Measurements from ENCODE around the gene RNF152.

The RNF152 gene, protein sequence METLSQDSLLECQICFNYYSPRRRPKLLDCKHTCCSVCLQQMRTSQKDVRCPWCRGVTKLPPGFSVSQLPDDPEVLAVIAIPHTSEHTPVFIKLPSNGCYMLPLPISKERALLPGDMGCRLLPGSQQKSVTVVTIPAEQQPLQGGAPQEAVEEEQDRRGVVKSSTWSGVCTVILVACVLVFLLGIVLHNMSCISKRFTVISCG

DNA sequence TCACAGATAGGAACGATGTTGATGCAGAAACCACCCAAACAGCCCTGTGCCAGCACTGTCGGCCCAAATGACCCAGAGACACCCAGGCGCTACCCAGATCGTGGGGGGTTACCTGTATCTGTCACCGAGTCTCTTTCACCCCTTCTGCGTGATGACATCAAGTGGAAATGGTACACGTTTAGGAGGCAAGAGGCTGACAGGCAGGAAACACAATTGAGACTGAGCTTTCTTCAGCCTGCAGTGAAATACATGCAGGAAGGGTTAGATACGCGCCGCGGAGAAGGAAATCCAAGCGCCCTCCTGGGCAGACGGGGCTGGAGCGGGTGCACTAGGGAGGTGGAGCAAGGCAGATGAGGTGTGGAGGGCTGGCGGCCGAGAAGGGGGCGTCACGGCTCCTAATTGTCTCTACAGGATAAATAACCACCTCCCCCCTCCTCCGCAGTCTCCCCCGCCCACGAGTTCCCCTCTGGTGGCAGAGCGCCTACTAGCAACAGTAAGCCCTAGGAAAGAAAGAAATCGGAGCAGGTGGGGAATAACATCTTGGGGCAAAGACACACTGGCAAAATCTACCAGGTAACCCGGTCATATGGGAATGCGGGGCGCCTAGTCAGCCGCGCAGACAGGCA, at the start of gene RNF152:
RNF152 (minus strand) TSS at position 325 of the 626 bp plus-strand sequence. CDS start 76,544 bp downstream, outside the sequence.
- DNase-seq (ENCODE audit: low read depth in 2 of 3, low spot score in 1 of 3): no peak

DNA sequence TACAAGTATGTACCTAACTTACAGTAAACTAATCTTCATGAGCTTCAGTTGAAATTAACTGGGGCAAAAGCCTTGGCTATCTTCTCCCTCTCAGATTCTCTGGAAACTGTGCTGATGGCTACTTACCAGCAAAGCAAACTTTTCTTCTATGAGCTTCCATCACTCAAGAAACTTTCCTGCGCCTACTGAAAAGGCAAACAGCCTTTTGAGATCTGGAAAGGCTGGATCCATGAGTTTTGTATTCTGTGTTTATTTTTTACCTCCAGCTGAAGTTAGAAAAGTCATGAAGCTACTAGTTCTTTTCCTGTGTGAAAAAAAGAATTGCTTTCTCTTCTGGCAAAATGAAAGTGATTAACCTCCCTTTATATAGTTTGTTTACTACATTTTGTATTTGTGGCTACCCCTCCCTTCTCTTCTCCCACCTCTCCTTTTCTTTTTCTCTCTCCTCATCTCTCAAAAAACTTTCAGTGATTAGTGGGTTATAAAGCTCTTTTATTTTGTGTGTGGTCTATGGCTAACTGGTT, 49.2 kb upstream of the RNF152 start:
- no peak for DNase-seq (ENCODE audit: low read depth in 2 of 3, low spot score in 1 of 3)

DNA sequence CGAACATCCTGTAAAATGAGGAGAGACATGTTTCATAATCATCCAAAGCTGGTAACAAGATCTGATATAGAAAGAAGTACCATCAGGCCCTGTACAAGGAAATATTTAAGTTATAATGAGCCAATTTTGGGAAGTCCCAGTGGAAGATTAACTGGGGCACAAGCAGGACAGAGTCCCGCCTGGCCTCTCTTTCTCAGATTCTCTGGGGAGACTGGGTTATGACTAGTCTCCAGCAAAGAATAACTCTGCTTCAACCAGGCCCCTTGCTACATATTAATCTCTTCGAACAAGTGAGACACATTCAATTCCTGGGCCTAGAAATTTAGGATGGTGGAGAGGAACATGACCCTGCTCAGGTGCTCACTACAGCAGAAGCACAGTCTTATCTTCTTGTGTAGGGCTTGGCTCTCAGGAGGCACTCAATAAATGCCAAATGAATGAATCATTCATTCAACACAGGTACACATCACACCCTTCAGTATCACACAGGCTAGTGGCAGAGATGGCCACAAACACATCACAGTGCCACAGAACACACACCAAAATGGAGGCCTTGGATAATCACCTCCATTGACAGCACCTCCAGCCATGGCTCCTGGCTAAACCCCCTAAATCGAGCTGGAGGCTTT, 46.4 kb upstream of the RNF152 start:
- DNase-seq (ENCODE audit: low read depth in 2 of 3, low spot score in 1 of 3): no peak

DNA sequence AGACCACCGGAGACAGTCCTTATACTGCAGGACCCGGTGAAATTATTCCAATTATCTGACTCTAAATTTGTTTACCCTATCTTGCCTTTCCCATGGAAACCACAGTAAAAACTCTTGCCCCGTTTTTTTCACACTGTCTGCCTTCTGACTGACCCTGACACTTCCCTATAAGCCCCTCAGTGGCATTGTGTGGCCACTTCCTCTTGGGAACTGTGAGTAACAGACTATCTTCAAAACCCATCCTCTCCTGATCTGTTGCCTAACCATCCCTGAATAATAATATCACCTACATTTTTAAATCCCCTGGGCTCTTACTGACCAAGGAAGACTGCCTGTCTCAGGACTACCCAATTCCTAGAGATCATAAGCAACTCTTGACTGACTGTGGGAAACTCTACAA, 42.6 kb upstream of the RNF152 start:
- no peak for DNase-seq (ENCODE audit: low read depth in 2 of 3, low spot score in 1 of 3)

DNA sequence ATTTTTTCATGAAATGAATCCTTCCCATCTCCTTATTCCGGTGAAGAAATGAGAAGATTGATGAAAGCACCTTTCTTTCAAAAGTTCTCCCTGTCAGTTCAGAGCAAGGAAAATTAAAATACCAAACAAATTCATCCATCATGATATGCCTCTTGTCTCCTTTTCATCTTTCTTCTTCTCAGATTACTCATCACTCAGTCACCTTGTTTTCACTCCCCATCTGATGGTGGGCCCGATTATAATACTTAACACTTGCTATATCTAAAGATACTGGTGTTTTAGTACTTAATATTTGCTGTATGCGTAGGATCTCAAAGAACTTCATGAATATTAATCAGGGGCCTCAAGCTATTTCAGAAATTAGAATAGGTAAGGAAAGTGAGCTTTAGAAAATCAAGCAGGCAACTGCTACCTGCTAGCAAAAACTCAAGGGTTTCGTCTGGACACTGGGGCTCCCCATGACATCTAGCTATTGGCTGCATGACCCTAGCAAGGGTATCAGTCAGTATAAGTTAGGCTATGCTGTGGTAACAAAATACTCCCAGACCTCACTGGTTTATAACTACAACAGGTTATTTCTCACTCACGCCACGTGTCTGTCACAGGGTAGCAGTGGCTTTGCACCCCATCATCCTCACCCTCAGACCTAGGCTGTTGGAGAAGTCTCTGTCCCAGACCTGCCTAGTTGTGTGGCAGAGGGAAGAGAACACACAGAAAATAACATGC, 39.0 kb upstream of the RNF152 start:
- DNase-seq (ENCODE audit: low read depth in 2 of 3, low spot score in 1 of 3): no peak

DNA sequence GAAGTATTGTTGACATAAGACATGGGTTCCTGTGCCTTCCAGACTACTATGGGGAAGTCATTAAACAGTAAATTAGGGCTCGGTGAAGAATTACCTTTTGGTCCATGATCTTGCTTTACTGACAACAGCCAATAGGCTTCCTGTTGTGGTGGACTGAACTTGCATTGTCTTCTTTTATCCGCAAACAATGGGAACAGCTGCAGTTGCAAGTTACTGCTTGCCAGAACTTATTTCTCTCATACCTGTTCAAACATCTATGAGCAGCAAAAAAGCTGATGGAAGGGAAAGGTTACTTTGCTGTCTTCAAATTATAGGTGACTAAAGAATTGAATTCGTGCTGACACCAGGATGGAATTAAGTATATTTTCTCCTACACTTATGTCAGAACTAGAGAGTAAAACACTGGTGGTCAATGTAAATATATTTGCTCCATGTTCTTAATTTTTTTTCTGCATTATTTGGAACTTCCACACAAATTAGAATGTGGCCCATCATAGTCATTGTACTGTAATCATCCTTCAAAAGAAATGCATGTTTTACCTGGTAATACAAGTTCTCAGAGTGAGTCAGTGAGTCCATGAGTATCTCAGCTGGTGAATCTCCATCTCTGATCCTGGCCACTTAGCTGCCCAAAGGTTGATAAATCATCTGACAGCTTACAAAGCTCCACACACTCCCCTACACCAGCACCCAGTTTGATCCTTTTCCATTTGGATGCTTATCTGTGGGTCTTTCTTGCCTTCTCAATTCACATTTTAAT, 37.3 kb upstream of the RNF152 start:
- no peak for DNase-seq (ENCODE audit: low read depth in 2 of 3, low spot score in 1 of 3)

DNA sequence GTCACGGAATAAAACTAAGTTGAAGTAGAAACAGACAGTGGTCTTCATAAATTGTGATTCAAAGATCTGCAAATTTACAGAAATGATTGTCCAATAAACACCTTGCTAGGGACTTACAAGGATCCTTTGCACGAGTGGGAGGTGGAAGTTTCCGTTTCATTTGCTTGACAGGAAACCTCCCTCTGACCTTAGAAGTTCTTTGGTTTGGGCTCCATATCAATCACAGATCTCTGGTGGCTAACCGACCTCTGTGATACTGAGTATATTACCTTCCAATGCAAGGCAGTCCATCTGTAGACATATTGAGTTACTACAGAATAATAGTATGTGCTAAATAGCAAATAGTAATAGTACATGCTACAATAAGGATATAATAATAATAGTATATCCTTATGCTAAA, 33.7 kb upstream of the RNF152 start:
- peak; percentile 39 to 43 (median 41) for DNase-seq (ENCODE audit: low read depth in 2 of 3, low spot score in 1 of 3)

DNA sequence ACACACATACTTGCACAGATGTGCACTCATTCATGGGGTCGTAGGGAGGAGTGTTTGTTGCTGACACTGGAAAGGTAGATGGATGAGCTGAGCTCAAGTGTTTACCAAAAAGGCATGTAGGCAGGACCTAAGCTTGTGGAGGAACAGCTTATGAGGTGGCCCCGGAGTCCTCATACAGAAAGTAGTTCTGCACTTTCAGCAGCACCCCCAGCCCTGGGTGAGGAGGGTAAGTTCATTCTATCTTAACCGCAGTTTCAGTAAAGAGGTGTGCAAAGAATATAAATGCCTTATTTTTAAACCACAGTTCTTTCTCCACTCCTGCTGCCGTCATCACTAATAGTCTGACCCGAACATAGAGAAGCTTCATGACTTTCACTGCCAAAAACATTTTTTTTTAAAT, 31.7 kb upstream of the RNF152 start:
- no peak for DNase-seq (ENCODE audit: low read depth in 2 of 3, low spot score in 1 of 3)

DNA sequence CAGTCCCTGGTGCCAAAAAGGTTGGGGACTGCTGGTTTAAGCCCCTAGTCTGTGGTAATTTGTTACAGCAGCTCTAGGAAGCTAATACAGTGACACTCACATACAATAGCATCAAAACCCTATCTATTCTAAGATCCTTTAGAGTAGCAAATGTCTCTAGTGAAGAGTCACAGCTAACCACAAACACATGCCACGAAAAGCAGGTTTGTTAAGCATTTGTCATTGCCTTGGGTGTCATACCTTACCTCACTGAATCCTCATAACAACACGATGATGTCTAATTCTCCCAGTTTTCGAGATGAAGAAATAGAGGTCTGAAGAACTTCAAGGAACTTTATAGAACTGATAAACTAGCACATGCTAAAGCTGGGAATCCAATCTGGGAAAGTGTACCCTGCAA, 29.6 kb upstream of the RNF152 start:
- no peak for DNase-seq (ENCODE audit: low read depth in 2 of 3, low spot score in 1 of 3)

DNA sequence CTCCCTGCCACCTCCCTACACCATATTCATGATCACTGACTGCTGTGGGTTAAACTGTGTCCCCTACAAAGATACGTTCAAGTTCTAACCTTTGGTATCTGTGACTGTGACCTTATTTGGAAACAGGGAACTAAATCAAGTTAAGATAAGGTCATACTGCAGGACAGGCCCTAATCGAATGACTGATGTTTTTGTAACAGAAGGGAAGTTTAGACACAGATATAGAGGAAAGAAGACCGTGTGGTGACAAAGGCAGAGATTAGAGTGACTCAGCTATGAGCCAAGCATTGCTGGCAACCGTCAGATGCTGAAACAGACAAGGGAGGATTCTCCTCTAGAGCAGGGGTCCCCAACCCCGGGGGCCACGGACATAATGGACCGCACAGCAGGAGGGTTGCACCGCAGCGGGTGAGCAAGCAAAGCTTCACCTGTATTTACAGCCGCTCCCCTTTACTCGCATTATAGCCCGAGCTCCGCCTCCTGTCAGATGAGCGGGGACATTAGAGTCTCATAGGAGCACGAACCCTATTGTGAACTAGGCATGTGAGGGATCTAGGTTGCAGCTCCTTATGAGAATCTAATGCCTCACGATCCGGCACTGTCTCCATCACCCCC, 28.9 kb upstream of the RNF152 start:
- no peak for DNase-seq (ENCODE audit: low read depth in 2 of 3, low spot score in 1 of 3)

DNA sequence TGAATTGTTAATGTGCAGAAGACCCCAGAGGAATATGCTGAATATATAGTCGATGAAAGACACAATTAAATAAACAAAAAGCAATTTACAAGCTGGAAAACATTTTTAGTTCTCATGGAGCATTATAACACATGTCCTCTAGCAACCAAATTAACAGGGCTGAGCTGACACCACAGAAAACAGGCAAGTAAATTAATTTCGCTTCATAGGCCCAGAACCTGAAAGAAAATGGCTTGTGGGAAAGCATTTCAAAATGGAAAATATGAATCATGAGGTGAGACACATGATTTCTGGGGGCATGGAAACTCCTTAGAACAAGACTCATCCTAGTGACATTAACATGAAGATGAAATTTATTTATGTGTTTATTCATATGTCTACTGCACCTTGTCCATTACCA, 25.0 kb upstream of the RNF152 start:
- no peak for DNase-seq (ENCODE audit: low read depth in 2 of 3, low spot score in 1 of 3)

DNA sequence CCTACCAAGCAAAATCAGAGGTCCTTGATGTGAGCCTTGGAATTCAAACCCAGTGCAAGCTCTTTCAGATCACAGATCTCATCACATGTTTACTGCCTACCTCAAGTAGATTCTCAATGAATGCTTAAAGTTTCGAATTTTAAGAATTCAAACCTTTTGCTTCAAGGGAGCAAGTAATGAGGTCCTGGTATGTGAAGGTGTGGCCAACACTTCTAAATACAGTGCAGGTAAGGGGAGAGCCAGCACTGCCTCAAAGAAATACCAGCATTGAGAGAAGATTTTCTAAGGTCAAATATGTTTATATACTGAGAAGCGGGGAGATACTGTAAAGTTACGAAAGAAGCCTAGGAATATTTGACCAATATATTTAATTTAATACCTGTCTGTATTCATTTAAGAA, 19.7 kb upstream of the RNF152 start:
- DNase-seq (ENCODE audit: low read depth in 2 of 3, low spot score in 1 of 3): no peak

DNA sequence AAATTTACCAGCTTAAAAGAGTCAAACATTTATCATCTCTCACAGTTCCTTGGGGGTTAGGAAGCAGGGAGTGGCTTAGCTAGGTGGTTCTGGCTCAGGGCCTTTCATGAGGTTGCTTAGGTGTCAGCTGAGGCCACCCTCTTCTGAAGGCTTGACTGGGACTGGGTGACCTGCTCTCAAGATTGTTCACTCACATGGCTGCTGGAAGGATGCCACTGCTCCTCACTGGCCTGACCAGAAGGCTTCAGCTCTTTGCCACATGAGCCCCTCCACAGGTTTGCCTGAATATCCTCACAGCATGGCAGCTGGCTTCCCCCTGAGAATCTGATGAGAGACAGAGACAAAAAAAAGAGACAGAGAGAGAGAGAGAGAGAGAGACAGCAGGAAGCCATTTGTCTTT, 17.3 kb upstream of the RNF152 start:
- no peak for DNase-seq (ENCODE audit: low read depth in 2 of 3, low spot score in 1 of 3)

DNA sequence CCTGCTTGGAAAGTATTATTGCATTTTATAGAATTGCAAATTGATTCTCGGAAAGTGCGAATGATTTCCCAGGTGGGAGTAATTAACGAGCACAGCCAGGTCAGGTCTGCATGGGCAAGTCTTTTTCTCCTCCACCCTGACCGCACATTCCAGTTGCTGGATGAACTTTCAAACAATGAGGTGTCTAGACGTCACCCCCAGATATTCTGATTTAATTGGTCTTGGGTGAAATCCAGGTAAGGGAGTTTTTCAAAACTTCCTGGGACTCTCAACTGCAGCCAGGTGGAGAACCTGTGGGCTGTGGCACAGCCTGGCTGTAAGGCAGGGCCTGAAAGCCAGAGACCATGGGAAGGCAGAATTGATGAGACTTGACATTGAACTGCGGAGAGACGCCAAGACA, 15.9 kb upstream of the RNF152 start:
- DNase-seq (ENCODE audit: low read depth in 2 of 3, low spot score in 1 of 3): no peak

DNA sequence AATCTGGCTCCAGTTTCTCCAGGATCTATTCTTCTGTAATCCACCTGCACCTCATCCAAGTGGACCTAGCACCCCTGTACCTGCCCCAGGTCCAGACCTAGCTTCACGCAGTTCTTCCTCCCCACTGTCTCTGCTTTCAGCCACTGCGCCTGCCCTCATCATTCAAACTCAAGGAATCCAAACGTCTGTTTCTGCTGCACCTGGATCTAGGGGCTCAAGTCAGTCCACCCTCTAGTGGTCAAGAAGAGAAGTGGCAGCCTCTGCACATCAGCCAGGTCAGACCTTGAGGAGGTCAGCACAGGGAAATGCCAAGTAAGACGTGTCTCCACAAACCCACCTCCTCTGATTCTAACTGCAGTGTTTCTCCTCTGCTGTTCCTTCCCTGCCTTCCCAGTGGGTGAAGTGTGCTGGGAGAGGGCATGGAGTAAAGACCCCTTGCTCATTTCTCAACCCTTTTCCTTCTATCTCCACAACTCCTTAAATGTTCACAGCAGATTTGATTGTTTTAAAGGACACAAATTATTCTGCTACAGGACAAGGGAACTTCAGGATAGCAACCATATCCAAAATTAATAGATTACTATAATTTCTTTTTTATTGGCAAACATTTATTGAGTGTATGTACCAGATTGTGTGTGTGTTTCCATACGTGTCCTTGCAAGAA, 8.6 kb upstream of the RNF152 start:
- DNase-seq (ENCODE audit: low read depth in 2 of 3, low spot score in 1 of 3): peak in 1 of 3 donors; percentile 30

DNA sequence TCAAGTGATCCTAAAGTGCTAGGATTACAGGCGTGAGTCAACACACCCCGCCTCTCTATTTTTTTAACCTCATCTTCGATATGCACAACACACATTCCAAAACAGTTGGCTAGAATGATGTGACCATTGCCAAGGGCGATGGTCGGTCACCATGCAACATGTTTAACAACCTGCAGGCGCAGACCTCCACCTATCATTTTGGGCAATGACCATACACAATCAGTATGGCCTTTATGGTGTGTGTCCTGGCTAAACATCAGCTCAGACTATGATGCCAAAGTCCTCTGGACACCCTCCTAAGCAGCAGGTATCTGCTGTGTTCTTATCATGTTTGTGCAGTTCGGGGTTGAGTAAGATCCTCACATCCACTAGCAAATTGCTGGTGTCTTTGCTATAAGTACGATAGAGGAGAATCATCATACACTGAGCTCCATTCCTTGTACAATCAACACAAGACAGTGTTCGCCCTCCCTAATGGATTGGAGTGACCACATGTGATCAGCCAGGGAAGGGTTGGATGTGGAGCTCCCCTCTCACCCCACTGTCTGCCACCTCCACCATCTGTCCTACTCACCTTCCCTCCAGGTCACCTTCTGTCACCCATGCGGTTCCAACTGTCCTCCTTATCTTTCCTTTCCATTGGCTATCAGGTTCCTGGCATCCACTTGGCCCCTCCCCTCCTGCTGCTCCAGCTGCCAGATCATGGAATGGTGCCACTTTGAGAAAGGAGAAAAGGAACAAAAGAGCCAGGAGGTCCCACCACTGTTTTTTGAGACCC, 7.9 kb upstream of the RNF152 start:
- DNase-seq (ENCODE audit: low read depth in 2 of 3, low spot score in 1 of 3): no peak

DNA sequence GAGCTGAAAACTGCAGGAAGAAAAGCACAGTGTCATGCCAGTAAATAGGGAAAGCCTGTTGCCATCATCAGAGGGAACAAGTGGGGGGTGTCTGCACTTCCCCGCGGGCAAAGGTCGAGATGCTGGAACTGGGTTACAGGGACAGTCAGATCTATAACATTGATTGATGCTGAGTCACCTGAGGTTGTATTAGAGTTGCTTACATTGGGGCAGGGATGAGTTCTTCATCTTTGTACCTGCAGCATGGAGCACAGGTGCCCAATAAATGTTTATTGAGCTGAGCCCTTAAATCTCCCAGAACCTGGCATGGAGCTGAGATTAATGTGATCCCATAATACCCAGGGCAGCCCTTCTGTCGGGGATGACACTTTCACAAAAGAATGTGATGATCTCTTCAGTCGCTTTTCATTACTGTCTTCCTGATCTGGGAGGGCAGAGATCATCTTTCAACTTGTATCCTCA, 5.9 kb upstream of the RNF152 start:
- no peak for DNase-seq (ENCODE audit: low read depth in 2 of 3, low spot score in 1 of 3)

DNA sequence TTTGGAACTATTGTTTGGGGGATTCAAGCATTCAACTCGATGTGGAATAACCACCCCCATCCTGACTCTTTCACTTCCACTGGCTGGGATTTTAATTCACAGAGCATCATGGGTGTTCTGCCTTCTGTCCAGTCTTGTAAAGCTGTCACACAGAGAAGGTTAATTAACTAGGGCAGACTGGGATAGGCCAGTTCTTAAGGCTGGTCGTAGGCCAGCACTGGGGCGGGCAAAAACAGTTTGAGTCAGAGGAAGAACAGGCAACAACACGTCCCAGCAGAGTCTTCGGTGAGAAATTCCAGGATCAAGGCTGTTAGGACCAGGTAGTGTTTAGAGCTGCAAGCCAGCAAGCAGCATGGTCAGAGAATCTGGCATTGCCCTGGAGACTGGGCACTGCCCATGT, 4.0 kb upstream of the RNF152 start:
- DNase-seq (ENCODE audit: low read depth in 2 of 3, low spot score in 1 of 3): no peak

DNA sequence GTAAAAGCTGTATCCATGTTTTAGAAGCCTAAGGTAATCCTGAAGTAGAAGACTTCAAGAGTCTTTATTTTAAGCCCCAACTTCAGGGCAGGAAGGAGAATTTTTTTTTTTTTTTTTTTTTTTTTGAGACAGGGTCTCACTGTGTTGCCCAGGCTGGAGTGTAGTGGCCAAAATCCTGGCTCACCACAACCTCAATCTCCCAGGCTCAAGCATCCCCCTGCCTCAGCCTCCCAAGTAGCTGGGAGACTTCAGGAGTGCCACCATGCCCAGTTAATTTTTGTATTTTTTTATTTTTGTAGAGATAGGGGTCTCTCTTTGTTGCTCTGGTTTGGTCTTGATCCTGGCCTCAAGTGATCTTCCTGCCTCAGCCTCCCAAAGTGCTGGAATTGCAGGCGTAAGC, 3.3 kb upstream of the RNF152 start:
- no peak for DNase-seq (ENCODE audit: low read depth in 2 of 3, low spot score in 1 of 3)
